Measurements from ENCODE around the gene ERGIC1.

GRCh38 chr5:172949426-172949825, 115.4 kb downstream of the ERGIC1 start:
- TF ChIP-seq, protein P1, sequence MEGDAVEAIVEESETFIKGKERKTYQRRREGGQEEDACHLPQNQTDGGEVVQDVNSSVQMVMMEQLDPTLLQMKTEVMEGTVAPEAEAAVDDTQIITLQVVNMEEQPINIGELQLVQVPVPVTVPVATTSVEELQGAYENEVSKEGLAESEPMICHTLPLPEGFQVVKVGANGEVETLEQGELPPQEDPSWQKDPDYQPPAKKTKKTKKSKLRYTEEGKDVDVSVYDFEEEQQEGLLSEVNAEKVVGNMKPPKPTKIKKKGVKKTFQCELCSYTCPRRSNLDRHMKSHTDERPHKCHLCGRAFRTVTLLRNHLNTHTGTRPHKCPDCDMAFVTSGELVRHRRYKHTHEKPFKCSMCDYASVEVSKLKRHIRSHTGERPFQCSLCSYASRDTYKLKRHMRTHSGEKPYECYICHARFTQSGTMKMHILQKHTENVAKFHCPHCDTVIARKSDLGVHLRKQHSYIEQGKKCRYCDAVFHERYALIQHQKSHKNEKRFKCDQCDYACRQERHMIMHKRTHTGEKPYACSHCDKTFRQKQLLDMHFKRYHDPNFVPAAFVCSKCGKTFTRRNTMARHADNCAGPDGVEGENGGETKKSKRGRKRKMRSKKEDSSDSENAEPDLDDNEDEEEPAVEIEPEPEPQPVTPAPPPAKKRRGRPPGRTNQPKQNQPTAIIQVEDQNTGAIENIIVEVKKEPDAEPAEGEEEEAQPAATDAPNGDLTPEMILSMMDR (IDR thresholded peaks at IDR 0.05) = no peak
- no peak for TF ChIP-seq POLR2A (IDR thresholded peaks at IDR 0.05)
- TF ChIP-seq POLR2AphosphoS5 (IDR thresholded peaks at IDR 0.05) = no peak

All from prostate gland (tissue), 2 donors.